ENCODE data around the gene MRPL19. TPM values are rescaled to one million over a fixed set of nuclear protein-coding genes. Genes with fewer than 3 reads are reported as not detected.
A peak's percentile ranks its signal among the peaks of the same experiment; 100 is the strongest.

The MRPL19 gene
- total and polyA plus RNA-seq, 2 of the 13 experiments (the other 11 are each of a cell fraction or from before 2014, with no cell fraction given), result 43.2 to 163 TPM

DNA sequence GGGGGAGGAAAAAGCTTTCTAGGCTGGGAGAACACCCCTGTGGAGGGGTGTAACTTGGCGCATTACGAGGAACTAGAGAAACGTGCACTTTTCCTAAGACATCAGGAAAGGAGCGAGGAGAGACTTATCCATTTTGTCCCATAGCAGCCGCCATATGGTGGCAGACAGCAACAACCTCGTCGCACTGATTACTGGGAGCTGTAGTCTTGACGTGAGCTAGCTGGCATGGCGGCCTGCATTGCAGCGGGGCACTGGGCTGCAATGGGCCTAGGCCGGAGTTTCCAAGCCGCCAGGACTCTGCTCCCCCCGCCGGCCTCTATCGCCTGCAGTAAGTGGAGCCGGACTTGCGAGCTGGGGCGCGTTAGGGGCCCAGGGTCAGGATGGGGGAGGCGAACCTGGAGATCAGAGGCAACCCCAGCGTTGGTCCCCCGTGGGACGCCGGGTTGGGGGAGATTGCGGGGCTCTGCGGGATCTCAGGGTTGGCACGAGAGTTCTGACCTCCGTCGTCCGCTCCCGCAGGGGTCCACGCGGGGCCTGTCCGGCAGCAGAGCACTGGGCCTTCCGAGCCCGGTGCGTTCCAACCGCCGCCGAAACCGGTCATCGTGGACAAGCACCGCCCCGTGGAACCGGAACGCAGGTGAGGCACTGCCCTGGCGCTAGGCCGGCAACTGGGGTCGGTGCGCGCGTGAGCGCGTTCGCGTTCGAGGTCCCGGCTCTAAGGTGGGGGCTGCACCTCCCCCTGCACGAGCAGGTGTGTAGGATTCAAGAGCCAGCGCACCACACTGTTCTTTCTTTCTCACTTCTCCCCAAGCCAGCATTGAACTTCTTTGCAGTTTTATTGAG is at the start of gene MRPL19 (continued):
- TF ChIP-seq SRSF1 (optimal IDR thresholded peaks at IDR 0.05; ENCODE audit: low read depth, low read length) (peak; percentile 88), ZBTB8A (CRISPR knock-in tag; IDR thresholded peaks at IDR 0.05; ENCODE audit: borderline replicate concordance, low read depth) (peak; percentile 96), ZFP37 (CRISPR knock-in tag; IDR thresholded peaks at IDR 0.05; ENCODE audit: borderline replicate concordance) (no peak), ZKSCAN1 (IDR thresholded peaks at IDR 0.05; ENCODE audit: low read length) (no peak), PAX8 (CRISPR knock-in tag; IDR thresholded peaks at IDR 0.05; ENCODE audit: borderline replicate concordance) (peak; percentile 76; the same call in 1 of the 2 replicates), KLF16 (CRISPR knock-in tag; IDR thresholded peaks at IDR 0.05) (peak in 1 of 2 experiments; percentile 98; a peak in 2 of 4 replicates), ZNF766 (CRISPR knock-in tag; IDR thresholded peaks at IDR 0.05; ENCODE audit: borderline replicate concordance) (peak; percentile 34; the same call in 1 of the 2 replicates), PTBP1 (IDR thresholded peaks at IDR 0.05; ENCODE audit: low read depth, low read length, poor library complexity, severe bottlenecking) (peak; percentile 72), ZFAT (CRISPR knock-in tag; conservative IDR thresholded peaks at IDR 0.05) (no peak), GABPB1 (CRISPR knock-in tag; IDR thresholded peaks at IDR 0.05) (peak; percentile 86), ZNF180 (CRISPR knock-in tag; IDR thresholded peaks at IDR 0.05; ENCODE audit: borderline replicate concordance, low read depth) (peak; percentile 28; the same call in 1 of the 2 replicates), ZNF550 (CRISPR knock-in tag; IDR thresholded peaks at IDR 0.05; ENCODE audit: borderline replicate concordance) (no peak), HDAC6 (IDR thresholded peaks at IDR 0.05; ENCODE audit: low read depth, low read length) (no peak), ZNF354B (CRISPR knock-in tag; IDR thresholded peaks at IDR 0.05) (no peak), AGO2 (optimal IDR thresholded peaks at IDR 0.05; ENCODE audit: low read depth, low read length) (peak; percentile 93)
- TF ChIP-seq, protein P1, sequence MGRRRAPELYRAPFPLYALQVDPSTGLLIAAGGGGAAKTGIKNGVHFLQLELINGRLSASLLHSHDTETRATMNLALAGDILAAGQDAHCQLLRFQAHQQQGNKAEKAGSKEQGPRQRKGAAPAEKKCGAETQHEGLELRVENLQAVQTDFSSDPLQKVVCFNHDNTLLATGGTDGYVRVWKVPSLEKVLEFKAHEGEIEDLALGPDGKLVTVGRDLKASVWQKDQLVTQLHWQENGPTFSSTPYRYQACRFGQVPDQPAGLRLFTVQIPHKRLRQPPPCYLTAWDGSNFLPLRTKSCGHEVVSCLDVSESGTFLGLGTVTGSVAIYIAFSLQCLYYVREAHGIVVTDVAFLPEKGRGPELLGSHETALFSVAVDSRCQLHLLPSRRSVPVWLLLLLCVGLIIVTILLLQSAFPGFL (CRISPR knock-in tag; IDR thresholded peaks at IDR 0.05), result 0 out of 2 replicates have a peak, but pooled peaks have one; percentile 17
- TF ChIP-seq, protein P2, sequence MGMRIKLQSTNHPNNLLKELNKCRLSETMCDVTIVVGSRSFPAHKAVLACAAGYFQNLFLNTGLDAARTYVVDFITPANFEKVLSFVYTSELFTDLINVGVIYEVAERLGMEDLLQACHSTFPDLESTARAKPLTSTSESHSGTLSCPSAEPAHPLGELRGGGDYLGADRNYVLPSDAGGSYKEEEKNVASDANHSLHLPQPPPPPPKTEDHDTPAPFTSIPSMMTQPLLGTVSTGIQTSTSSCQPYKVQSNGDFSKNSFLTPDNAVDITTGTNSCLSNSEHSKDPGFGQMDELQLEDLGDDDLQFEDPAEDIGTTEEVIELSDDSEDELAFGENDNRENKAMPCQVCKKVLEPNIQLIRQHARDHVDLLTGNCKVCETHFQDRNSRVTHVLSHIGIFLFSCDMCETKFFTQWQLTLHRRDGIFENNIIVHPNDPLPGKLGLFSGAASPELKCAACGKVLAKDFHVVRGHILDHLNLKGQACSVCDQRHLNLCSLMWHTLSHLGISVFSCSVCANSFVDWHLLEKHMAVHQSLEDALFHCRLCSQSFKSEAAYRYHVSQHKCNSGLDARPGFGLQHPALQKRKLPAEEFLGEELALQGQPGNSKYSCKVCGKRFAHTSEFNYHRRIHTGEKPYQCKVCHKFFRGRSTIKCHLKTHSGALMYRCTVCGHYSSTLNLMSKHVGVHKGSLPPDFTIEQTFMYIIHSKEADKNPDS (CRISPR knock-in tag; IDR thresholded peaks at IDR 0.05), result no peak
- TF ChIP-seq, protein P3, sequence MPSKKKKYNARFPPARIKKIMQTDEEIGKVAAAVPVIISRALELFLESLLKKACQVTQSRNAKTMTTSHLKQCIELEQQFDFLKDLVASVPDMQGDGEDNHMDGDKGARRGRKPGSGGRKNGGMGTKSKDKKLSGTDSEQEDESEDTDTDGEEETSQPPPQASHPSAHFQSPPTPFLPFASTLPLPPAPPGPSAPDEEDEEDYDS (CRISPR knock-in tag; IDR thresholded peaks at IDR 0.05), result peak; percentile 84
- TF ChIP-seq, protein P4, sequence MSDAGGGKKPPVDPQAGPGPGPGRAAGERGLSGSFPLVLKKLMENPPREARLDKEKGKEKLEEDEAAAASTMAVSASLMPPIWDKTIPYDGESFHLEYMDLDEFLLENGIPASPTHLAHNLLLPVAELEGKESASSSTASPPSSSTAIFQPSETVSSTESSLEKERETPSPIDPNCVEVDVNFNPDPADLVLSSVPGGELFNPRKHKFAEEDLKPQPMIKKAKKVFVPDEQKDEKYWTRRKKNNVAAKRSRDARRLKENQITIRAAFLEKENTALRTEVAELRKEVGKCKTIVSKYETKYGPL (CRISPR knock-in tag; IDR thresholded peaks at IDR 0.05), result peak; percentile 72; the same call in 1 of the 2 replicates
- TF ChIP-seq, protein P5, sequence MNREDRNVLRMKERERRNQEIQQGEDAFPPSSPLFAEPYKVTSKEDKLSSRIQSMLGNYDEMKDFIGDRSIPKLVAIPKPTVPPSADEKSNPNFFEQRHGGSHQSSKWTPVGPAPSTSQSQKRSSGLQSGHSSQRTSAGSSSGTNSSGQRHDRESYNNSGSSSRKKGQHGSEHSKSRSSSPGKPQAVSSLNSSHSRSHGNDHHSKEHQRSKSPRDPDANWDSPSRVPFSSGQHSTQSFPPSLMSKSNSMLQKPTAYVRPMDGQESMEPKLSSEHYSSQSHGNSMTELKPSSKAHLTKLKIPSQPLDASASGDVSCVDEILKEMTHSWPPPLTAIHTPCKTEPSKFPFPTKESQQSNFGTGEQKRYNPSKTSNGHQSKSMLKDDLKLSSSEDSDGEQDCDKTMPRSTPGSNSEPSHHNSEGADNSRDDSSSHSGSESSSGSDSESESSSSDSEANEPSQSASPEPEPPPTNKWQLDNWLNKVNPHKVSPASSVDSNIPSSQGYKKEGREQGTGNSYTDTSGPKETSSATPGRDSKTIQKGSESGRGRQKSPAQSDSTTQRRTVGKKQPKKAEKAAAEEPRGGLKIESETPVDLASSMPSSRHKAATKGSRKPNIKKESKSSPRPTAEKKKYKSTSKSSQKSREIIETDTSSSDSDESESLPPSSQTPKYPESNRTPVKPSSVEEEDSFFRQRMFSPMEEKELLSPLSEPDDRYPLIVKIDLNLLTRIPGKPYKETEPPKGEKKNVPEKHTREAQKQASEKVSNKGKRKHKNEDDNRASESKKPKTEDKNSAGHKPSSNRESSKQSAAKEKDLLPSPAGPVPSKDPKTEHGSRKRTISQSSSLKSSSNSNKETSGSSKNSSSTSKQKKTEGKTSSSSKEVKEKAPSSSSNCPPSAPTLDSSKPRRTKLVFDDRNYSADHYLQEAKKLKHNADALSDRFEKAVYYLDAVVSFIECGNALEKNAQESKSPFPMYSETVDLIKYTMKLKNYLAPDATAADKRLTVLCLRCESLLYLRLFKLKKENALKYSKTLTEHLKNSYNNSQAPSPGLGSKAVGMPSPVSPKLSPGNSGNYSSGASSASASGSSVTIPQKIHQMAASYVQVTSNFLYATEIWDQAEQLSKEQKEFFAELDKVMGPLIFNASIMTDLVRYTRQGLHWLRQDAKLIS (CRISPR knock-in tag; IDR thresholded peaks at IDR 0.05), result 0 out of 2 replicates have a peak, but pooled peaks have one; percentile 63

Data from HepG2 (cell line).